HEK293T (cell line): ENCODE results near the gene MACROD2.

Experiments used
- CTCF ChIA-PET: fragments of 350-600 bp; formaldehyde crosslinking; extraction: SDS; loops from one replicate; lab custom pipeline; 2021; ENCODE audit warnings: antibody characterized with exemption, inconsistent platforms; lab: Yijun Ruan, JAX
- POLR2A ChIA-PET: fragments of 350-600 bp; formaldehyde crosslinking; extraction: SDS; loops from one replicate; lab custom pipeline; 2020; ENCODE audit warnings: antibody characterized with exemption, inconsistent platforms; lab: Yijun Ruan, JAX
- DNase-seq: peaks from one replicate; pipeline ENCODE4 v3.0.0; 2012; ENCODE audit warnings: mixed read lengths; ENCODE audit errors: extremely low spot score
- ARNT ChIP-seq: fragments of 450-650 bp; IDR thresholded peaks from 2 replicates; pipeline ENCODE4 v1.6.1; 2017; ENCODE audit warnings: mild to moderate bottlenecking
- BHLHE40 ChIP-seq: fragments of 450-650 bp; IDR thresholded peaks from 2 replicates; pipeline ENCODE4 v1.6.1; 2016; ENCODE audit warnings: mild to moderate bottlenecking, moderate library complexity, borderline replicate concordance
- CTBP1 ChIP-seq: fragments of 450-650 bp; IDR thresholded peaks from 2 replicates; pipeline ENCODE4 v1.6.1; 2016; ENCODE audit warnings: borderline replicate concordance
- ELF4 ChIP-seq: fragments of 450-650 bp; IDR thresholded peaks from 2 replicates; pipeline ENCODE4 v1.6.1; 2017; ENCODE audit warnings: antibody characterized with exemption
- FOXA1 ChIP-seq: fragments of 450-650 bp; IDR thresholded peaks from 2 replicates; pipeline ENCODE4 v1.6.1; 2016; ENCODE audit warnings: mild to moderate bottlenecking
- FOXK2 ChIP-seq: fragments of 450-650 bp; IDR thresholded peaks from 2 replicates; pipeline ENCODE4 v1.6.1; 2016; ENCODE audit warnings: mild to moderate bottlenecking
- FOXM1 ChIP-seq: fragments of 450-650 bp; IDR thresholded peaks from 2 replicates; pipeline ENCODE4 v1.6.1; 2017; ENCODE audit warnings: mild to moderate bottlenecking, borderline replicate concordance
- HDGF ChIP-seq: fragments of 450-650 bp; IDR thresholded peaks from 2 replicates; pipeline ENCODE4 v1.6.1; 2017; ENCODE audit warnings: antibody characterized with exemption, borderline replicate concordance
- L3MBTL2 ChIP-seq: fragments of 450-650 bp; conservative IDR thresholded peaks from 2 replicates; pipeline ENCODE4 v1.6.1; 2016; ENCODE audit warnings: mild to moderate bottlenecking
- LEF1 ChIP-seq: fragments of 450-650 bp; IDR thresholded peaks from 2 replicates; pipeline ENCODE4 v1.6.1; 2017; ENCODE audit warnings: mild to moderate bottlenecking, borderline replicate concordance
- NFRKB ChIP-seq: fragments of 450-650 bp; IDR thresholded peaks from 2 replicates; pipeline ENCODE4 v1.6.1; 2016; ENCODE audit warnings: mild to moderate bottlenecking, moderate library complexity
- PKNOX1 ChIP-seq: fragments of 450-650 bp; IDR thresholded peaks from 2 replicates; pipeline ENCODE4 v1.6.1; 2016
- SP1 ChIP-seq: fragments of 450-650 bp; IDR thresholded peaks from 2 replicates; pipeline ENCODE4 v1.6.1; 2017
- SUZ12 ChIP-seq: fragments of 450-650 bp; IDR thresholded peaks from 2 replicates; pipeline ENCODE4 v1.6.1; 2016; ENCODE audit warnings: mild to moderate bottlenecking
- TARDBP ChIP-seq: fragments of 450-650 bp; IDR thresholded peaks from 2 replicates; pipeline ENCODE4 v1.6.1; 2016
- ZNF384 ChIP-seq: fragments of 450-650 bp; IDR thresholded peaks from 2 replicates; pipeline ENCODE4 v1.6.1; 2016

MACROD2 gene

GRCh38 chr20:15902493-15902892 lies 1907.2 kb downstream of the MACROD2 start:
- TF ChIP-seq BHLHE40: no peak
- TF ChIP-seq ELF4: no peak
- TF ChIP-seq ZNF384: no peak
- TF ChIP-seq L3MBTL2: no peak
- no peak for TF ChIP-seq SP1
- ChIA-PET POLR2A (no interaction called here), CTCF (no interaction called here)
- peak; percentile 19 for DNase-seq

- no peak for DNase-seq
- ChIA-PET CTCF (no interaction called here), POLR2A (no interaction called here)
- no peak for TF ChIP-seq BHLHE40
- no peak for TF ChIP-seq L3MBTL2
- no peak for TF ChIP-seq HDGF
- TF ChIP-seq NFRKB: no peak
- no peak for TF ChIP-seq SUZ12
- TF ChIP-seq FOXA1: no peak
- TF ChIP-seq FOXM1: no peak
- TF ChIP-seq LEF1: no peak
- no peak for TF ChIP-seq SP1
- TF ChIP-seq FOXK2: no peak
- TF ChIP-seq PKNOX1: no peak
- TF ChIP-seq ZNF384: no peak
- TF ChIP-seq TARDBP: no peak
- no peak for TF ChIP-seq ELF4
Observed at GRCh38 chr20:15905661-15906060, 1910.3 kb downstream of the MACROD2 start.

DNA sequence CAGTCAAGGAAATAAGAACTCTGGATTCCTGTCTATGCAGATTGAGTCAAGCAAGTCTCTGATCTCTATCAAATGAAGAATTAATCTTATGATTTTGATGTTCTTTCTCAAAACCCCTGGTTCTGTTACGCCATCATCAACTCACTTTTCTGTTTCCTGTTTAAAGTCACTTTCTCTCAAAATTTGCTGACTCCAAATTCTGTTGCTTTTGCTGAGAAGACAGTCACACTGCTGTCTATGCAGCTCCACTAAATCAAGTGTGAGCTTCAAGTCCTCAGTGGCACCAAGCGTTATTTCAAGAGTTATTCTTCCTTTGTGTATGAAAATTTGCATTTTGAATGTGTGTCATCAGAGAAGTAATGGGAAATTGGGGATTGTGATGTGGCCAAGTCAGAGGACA lies 1914.7 kb downstream of the MACROD2 start:
- TF ChIP-seq LEF1: no peak
- no peak for TF ChIP-seq CTBP1
- TF ChIP-seq HDGF: no peak
- POLR2A ChIA-PET: no interaction called here
- no peak for DNase-seq
- CTCF ChIA-PET: no interaction called here

DNA sequence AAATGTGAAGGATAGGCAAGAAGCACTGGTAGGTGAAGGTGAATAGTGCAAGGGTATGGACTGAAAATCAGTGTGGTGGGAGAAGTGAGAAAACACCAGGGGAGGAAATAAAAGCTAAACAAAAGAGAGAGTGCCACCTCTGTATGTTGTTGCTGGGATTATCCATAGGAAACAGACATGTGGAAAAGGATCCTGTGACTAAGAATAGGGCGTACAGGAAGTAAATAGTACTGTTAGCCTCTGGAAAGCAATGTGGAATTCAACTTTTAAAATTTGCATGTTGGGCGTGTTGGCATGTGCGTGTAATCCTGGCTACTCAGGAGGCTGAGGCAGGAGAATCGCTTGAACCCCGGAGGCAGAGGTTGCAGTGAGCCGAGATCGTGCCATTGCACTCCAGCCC lies 1916.3 kb downstream of the MACROD2 start:
- POLR2A ChIA-PET: no interaction called here
- DNase-seq: no peak
- TF ChIP-seq L3MBTL2: no peak
- no peak for TF ChIP-seq HDGF
- TF ChIP-seq TARDBP: no peak
- no peak for TF ChIP-seq ARNT
- no peak for TF ChIP-seq LEF1
- TF ChIP-seq SUZ12: no peak
- TF ChIP-seq SP1: no peak
- no peak for TF ChIP-seq ELF4
- TF ChIP-seq PKNOX1: no peak
- no peak for TF ChIP-seq ZNF384
- no peak for TF ChIP-seq NFRKB
- TF ChIP-seq BHLHE40: no peak
- no peak for TF ChIP-seq FOXA1
- TF ChIP-seq CTBP1: no peak
- no peak for TF ChIP-seq FOXK2
- no peak for TF ChIP-seq FOXM1
- CTCF ChIA-PET: no interaction called here

DNA sequence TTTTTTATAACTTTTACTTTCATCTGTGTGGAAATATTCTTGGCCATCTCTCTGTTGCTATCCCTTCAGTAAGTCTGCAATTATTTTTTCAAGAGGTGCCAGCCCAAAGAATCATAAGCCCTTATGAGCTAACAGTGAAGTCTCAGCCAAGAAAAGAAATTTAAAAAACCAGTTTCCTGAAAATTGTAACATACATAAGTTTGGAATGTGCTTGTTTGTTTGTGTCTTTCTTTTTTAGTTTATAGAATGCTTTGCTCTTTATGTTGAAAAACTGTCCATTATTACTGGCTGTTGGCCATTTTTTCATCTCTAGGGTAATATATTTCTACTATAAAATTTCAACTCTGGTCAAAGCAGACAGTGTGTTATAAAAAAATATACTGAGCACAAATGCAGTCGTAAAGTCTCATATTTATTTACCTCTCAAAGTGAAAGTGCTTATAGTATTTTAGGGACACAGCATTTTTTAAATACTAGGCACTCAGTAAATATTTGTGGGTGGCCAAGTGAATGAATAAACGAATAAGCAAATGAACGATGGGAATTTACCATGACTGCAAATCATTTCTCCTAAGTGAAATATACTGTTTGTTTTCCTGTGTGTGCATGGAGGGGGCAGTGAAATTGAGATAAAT lies 1918.2 kb downstream of the MACROD2 start:
- POLR2A ChIA-PET: no interaction called here
- no peak for DNase-seq
- TF ChIP-seq LEF1 (no peak), FOXK2 (no peak)
- CTCF ChIA-PET: no interaction called here

- TF ChIP-seq LEF1 (no peak), FOXK2 (no peak), ZNF384 (no peak), TARDBP (no peak), PKNOX1 (no peak)
- ChIA-PET CTCF (no interaction called here), POLR2A (no interaction called here)
- no peak for DNase-seq
Observed at GRCh38 chr20:15916623-15917022, 1921.3 kb downstream of the MACROD2 start.

DNA sequence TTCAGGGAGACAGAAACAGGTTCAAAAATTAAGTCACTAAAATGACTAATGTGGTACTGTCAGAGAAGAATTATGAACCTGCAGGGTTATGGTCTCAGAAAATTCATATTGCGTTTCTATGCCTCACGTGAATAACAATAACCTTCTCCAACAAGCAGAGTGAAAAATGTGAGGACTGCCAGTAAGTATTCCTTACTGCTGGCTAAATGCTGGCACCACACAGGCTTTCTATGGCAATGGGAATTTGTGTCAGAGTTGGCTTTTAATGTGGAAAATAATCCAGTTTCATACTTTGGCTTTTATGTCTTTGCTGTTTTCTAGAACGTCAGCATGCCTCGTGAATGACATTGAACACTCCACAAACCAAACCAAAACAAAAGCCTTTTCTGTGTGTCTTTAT lies 1922.0 kb downstream of the MACROD2 start:
- POLR2A ChIA-PET: no interaction called here
- no peak for DNase-seq
- TF ChIP-seq FOXA1 (no peak), CTBP1 (no peak), FOXM1 (no peak), PKNOX1 (no peak), FOXK2 (no peak), BHLHE40 (no peak), ELF4 (no peak), ARNT (no peak), L3MBTL2 (no peak), SP1 (no peak), HDGF (no peak), SUZ12 (no peak), ZNF384 (no peak), NFRKB (no peak), LEF1 (no peak)
- CTCF ChIA-PET: no interaction called here
